A549 (cell line): Measurements from ENCODE around the gene GPRC5A. TPM values are rescaled to one million over a fixed set of nuclear protein-coding genes. Genes with fewer than 3 reads are reported as not detected.
A peak's percentile ranks its signal among the peaks of the same experiment; 100 is the strongest.

Experiments
- ATAC-seq, 2 experiments: fragments of 200-7000 bp in 1 of 2; fragments of >200 bp in 1 of 2; cut with Nextera tagmentation in 1 of 2; cut with Tn5 transposase in 1 of 2; 3 replicates each; pipeline versions ENCODE4 v1.8.0 to v1.9.1; 2018 to 2020; ENCODE audit warnings: mild to moderate bottlenecking in 1 of 2, moderate library complexity in 1 of 2
- CTCF ChIA-PET: fragments of 300-600 bp; sonication (Branson Sonifier 250); formaldehyde crosslinking; extraction: SDS; loops from one replicate; lab custom pipeline; 2021; ENCODE audit warnings: antibody characterized with exemption, inconsistent platforms; lab: Yijun Ruan, JAX
- POLR2A ChIA-PET: fragments of 350-600 bp; formaldehyde crosslinking; extraction: SDS; loops from one replicate; lab custom pipeline; 2021; ENCODE audit warnings: antibody characterized with exemption, inconsistent platforms; lab: Yijun Ruan, JAX
- DNase-seq, 2 experiments: peaks; one replicate each; pipeline versions ENCODE4 v3.0.0 to v3.0.0-alpha.2; 2011 to 2016; ENCODE audit warnings: low read depth in 1 of 2, low spot score in 1 of 2
- FAIRE-seq: peaks from 2 replicates; lab custom pipeline; 2011; peaks lifted over from hg19 to GRCh38; lab: Jason Lieb, UNC
- H3K27ac ChIP-seq, 2 experiments: fragments of >200 bp; sonication (Bioruptor Twin); formaldehyde crosslinking; 3 replicates each; pipeline ENCODE4 v1.5.1; 2016 to 2017
- H3K4me1 ChIP-seq: fragments of >200 bp; sonication (Bioruptor Twin); formaldehyde crosslinking; 3 replicates; pipeline ENCODE4 v1.6.1; 2016
- H3K4me2 ChIP-seq: fragments of >200 bp; sonication (Bioruptor Twin); formaldehyde crosslinking; 3 replicates; pipeline ENCODE4 v1.6.1; 2016
- H3K4me3 ChIP-seq: fragments of >200 bp; sonication (Bioruptor Twin); formaldehyde crosslinking; 3 replicates; pipeline ENCODE4 v1.5.1; 2016
- H3K9me3 ChIP-seq: fragments of >200 bp; sonication (Bioruptor Twin); formaldehyde crosslinking; 3 replicates; pipeline ENCODE4 v1.6.1; 2016
- BHLHE40 ChIP-seq: IDR thresholded peaks from 2 replicates; pipeline ENCODE4 v1.6.1; 2012; ENCODE audit warnings: low read depth, low read length, inconsistent platforms
- CHD2 ChIP-seq: fragments of 150-350 bp; IDR thresholded peaks from 2 replicates; pipeline ENCODE4 v1.6.1; 2014; ENCODE audit warnings: low read length; ENCODE audit not compliant: partially characterized antibody
- CHD4 ChIP-seq: fragments of 200-600 bp; sonication (generic); IDR thresholded peaks from 2 replicates; pipeline ENCODE4 v1.6.1; 2016; ENCODE audit warnings: antibody characterized with exemption, mild to moderate bottlenecking, borderline replicate concordance
- EHF ChIP-seq: fragments of 250-450 bp; sonication (Bioruptor Pico); IDR thresholded peaks from 2 replicates; pipeline ENCODE4 v1.5.0; 2020; ENCODE audit warnings: mild to moderate bottlenecking
- EHMT2 ChIP-seq: fragments of 200-600 bp; sonication (generic); IDR thresholded peaks from 2 replicates; pipeline ENCODE4 v1.6.1; 2016; ENCODE audit warnings: antibody characterized with exemption, low read depth, mild to moderate bottlenecking, moderate library complexity
- ESRRA ChIP-seq: fragments of 150-350 bp; IDR thresholded peaks from 2 replicates; pipeline ENCODE4 v1.6.1; 2014; ENCODE audit warnings: mild to moderate bottlenecking, low read length, borderline replicate concordance
- FOSB ChIP-seq: fragments of 250-450 bp; sonication (Bioruptor Pico); IDR thresholded peaks from 2 replicates; pipeline ENCODE4 v1.5.0; 2020; ENCODE audit warnings: mild to moderate bottlenecking, moderate library complexity
- GATA3 ChIP-seq: IDR thresholded peaks from 2 replicates; pipeline ENCODE4 v1.6.1; 2012; ENCODE audit warnings: borderline replicate concordance
- HMGXB4 ChIP-seq: fragments of 250-450 bp; sonication (Bioruptor Pico); IDR thresholded peaks from 2 replicates; pipeline ENCODE4 v1.5.0; 2021; ENCODE audit warnings: mild to moderate bottlenecking, moderate library complexity, borderline replicate concordance
- HOXA7 ChIP-seq: fragments of 250-450 bp; sonication (Bioruptor Pico); IDR thresholded peaks from 2 replicates; pipeline ENCODE4 v1.5.0; 2020; ENCODE audit warnings: mild to moderate bottlenecking, moderate library complexity
- HOXB13 ChIP-seq: fragments of 250-450 bp; sonication (Bioruptor Pico); IDR thresholded peaks from 2 replicates; pipeline ENCODE4 v1.5.0; 2020; ENCODE audit warnings: low read depth, mild to moderate bottlenecking, moderate library complexity
- JUN ChIP-seq, 2 experiments: fragments of >200 bp; sonication (Bioruptor Twin); formaldehyde crosslinking; IDR thresholded peaks; 2 replicates in 1 of 2; 3 replicates in 1 of 2; pipeline ENCODE4 v1.6.1; 2016 to 2017
- KDM5A ChIP-seq: fragments of 200-600 bp; sonication (generic); IDR thresholded peaks from 2 replicates; pipeline ENCODE4 v1.6.1; 2016; ENCODE audit warnings: antibody characterized with exemption, mild to moderate bottlenecking
- MAFK ChIP-seq: fragments of 450-650 bp; IDR thresholded peaks from 2 replicates; pipeline ENCODE4 v1.6.1; 2014; ENCODE audit not compliant: partially characterized antibody
- MAX ChIP-seq: IDR thresholded peaks from 2 replicates; pipeline ENCODE4 v1.6.1; 2012
- NPAS2 ChIP-seq: fragments of 250-450 bp; sonication (Bioruptor Pico); IDR thresholded peaks from 2 replicates; pipeline ENCODE4 v1.8.0; 2022; ENCODE audit warnings: mild to moderate bottlenecking, moderate library complexity, borderline replicate concordance
- PHF8 ChIP-seq: fragments of 200-600 bp; sonication (generic); IDR thresholded peaks from 2 replicates; pipeline ENCODE4 v1.6.1; 2016; ENCODE audit warnings: low read depth, mild to moderate bottlenecking, antibody characterized with exemption, moderate library complexity, borderline replicate concordance
- POLR2AphosphoS2 ChIP-seq: conservative IDR thresholded peaks from 2 replicates; pipeline ENCODE4 v1.6.1; 2012; ENCODE audit warnings: low read length, improper control_type of control experiment, inconsistent platforms
- SREBF2 ChIP-seq: fragments of 450-650 bp; IDR thresholded peaks from 2 replicates; pipeline ENCODE4 v1.6.1; 2014; ENCODE audit warnings: mild to moderate bottlenecking, moderate library complexity
- TP53 ChIP-seq: fragments of 250-450 bp; sonication (Bioruptor Pico); IDR thresholded peaks from 2 replicates; pipeline ENCODE4 v1.5.0; 2021; ENCODE audit warnings: mild to moderate bottlenecking, moderate library complexity
- ZC3H11A ChIP-seq: fragments of 450-650 bp; IDR thresholded peaks from 2 replicates; pipeline ENCODE4 v1.6.1; 2014; ENCODE audit warnings: antibody characterized with exemption, mild to moderate bottlenecking
- WGBS: methylation state at CpG from one replicate; pipeline ENCODE4 v1.1.6; 2017; ENCODE audit errors: missing lambda C conversion rate; 5-methylcytosine and 5-hydroxymethylcytosine counted together
- polyA plus RNA-seq, 4 experiments: library from polyadenylated mRNA; depleted of rRNA in 3 of 4; stranded (reverse); fragments of >200 nt; fragmentation: RNase III in 1 of 4; extraction: RNeasy Plus Mini Kit Qiagen cat#74134 plus additional on column Dnase treatment in 1 of 4; gene quantifications; 2 replicates in 3 of 4; 3 replicates in 1 of 4; pipeline ENCODE4 v1.2.3, GENCODE V29; 2011 to 2017
- TF ChIP-seq, protein P1 (sequence below): IDR thresholded peaks from 2 replicates; pipeline ENCODE4 v1.6.1; 2012; ENCODE audit warnings: low read depth, borderline replicate concordance
- TF ChIP-seq, protein P2 (sequence below): fragments of >200 bp; sonication (Bioruptor Twin); formaldehyde crosslinking; IDR thresholded peaks from 3 replicates; pipeline ENCODE4 v1.5.1; 2016

GPRC5A gene
- polyA plus RNA-seq, 2 of the 4 experiments (the other 2 are of a cell fraction) = 173 to 296 TPM

DNA sequence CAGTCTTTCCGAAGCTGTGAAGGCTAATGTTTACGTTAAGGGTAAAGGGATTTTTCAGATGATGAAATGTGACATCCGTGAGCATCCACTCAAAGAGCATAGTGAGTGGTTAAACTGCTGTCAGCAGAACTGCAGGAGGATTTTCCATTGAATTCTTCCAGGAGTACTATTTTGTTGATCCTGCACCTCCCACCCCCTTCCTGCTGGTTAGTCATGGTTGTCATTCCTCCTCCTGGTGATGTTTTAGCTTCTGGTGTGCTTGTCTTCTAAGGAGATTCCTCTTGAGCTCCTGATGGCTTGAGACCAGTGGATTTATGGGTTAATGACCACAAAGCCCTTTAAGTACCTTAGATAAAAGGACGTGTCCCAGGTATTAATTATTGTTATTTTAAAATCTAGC is 63.0 kb downstream of the GPRC5A start:
- POLR2A ChIA-PET = no interaction called here
- FAIRE-seq = no peak

GRCh38 chr12:12954878-12955625 is 63.7 kb downstream of the GPRC5A start:
- no peak for TF ChIP-seq KDM5A
- no peak for TF ChIP-seq GATA3
- no peak for TF ChIP-seq PHF8
- no peak for TF ChIP-seq BHLHE40
- TF ChIP-seq JUN (IDR thresholded peaks at IDR 0.05) = no peak
- TF ChIP-seq EHF (CRISPR knock-in tag) = no peak
- no peaks in the 10 kb centered on the region for H3K9me3 ChIP-seq
- no peak for FAIRE-seq
- 89% methylated on average over 6 of the region's 6 CpGs for WGBS
- H3K4me2 ChIP-seq = peak overlapping the region; percentile 58
- CTCF ChIA-PET = interaction anchor here (1.5 to 1.8 kb wide), 2 partner anchors 26 to 29 kb away, joined by 5 to 6 read pairs; no protein-coding TSS in a partner anchor
- peaks cover 16% of the 10 kb centered on the region for H3K4me1 ChIP-seq
- no peak overlapping the region for H3K4me3 ChIP-seq
- DNase-seq = peak in 1 of 2 experiments; percentile 40
- POLR2A ChIA-PET = no interaction called here
- peak; percentile 54 to 65 for ATAC-seq
- 0 out of 6 replicates have a peak overlapping the region, but pooled peaks of 1 of the 2 experiments have one; percentile 5 for H3K27ac ChIP-seq

More for the DNA sequence above, 63.0 kb downstream of the GPRC5A start:
- ATAC-seq (peak in 1 of 2 experiments; percentile 40; a peak in 3 of 6 replicates), DNase-seq (peak in 1 of 2 experiments; percentile 28)
- TF ChIP-seq SREBF2 = no peak
- no peak for TF ChIP-seq MAFK
- Histone ChIP-seq H3K27ac (no peak overlapping the region), H3K4me1 (peaks cover 16% of the 10 kb centered on the region), H3K4me2 (peak overlapping the region; percentile 58), H3K4me3 (no peak overlapping the region), H3K9me3 (no peaks in the 10 kb centered on the region)
- WGBS = 77% methylated on average over 4 of the region's 4 CpGs
- CTCF ChIA-PET = interaction anchor here (1.5 to 1.8 kb wide), 2 partner anchors 27 to 29 kb away, joined by 5 to 6 read pairs; no protein-coding TSS in a partner anchor

DNA sequence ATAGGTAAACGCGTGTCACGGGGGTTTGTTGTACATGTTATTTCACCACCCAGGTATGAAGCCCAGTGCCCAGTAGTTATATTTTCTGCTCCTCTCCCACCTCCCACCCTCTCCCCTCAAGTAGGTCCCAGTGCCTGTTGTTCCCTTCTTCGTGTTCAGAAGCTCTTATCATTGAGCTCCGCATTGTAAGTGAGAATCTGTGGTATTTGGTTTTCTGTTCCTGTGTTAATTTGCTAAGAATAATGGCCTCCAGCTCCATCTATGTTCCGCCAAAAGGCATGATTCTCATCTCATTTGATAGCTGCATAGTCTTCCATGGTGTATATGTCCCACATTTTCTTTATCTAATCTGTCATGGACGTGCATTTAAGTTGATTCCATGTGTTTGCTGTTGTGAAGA is 67.5 kb downstream of the GPRC5A start:
- Histone ChIP-seq H3K4me1 (peaks cover 16% of the 10 kb centered on the region), H3K27ac (no peak overlapping the region), H3K4me3 (no peak overlapping the region), H3K4me2 (no peak overlapping the region), H3K9me3 (no peaks in the 10 kb centered on the region)
- WGBS = 75% methylated on average over 7 of the region's 7 CpGs
- DNase-seq (no peak), FAIRE-seq (peak; percentile 39), ATAC-seq (no peak)
- POLR2A ChIA-PET = no interaction called here
- TF ChIP-seq SREBF2 (no peak), ZC3H11A (no peak), HOXB13 (CRISPR knock-in tag) (no peak), GATA3 (no peak), POLR2AphosphoS2 (no peak), FOSB (CRISPR knock-in tag) (no peak), MAFK (no peak), NPAS2 (no peak), KDM5A (no peak), TP53 (CRISPR knock-in tag) (no peak), CHD4 (no peak), CHD2 (no peak), ESRRA (no peak), EHMT2 (no peak), MAX (no peak), HOXA7 (CRISPR knock-in tag) (no peak), HMGXB4 (CRISPR knock-in tag) (no peak)
- TF ChIP-seq, protein P1, sequence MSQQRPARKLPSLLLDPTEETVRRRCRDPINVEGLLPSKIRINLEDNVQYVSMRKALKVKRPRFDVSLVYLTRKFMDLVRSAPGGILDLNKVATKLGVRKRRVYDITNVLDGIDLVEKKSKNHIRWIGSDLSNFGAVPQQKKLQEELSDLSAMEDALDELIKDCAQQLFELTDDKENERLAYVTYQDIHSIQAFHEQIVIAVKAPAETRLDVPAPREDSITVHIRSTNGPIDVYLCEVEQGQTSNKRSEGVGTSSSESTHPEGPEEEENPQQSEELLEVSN = no peak
- TF ChIP-seq, protein P2, sequence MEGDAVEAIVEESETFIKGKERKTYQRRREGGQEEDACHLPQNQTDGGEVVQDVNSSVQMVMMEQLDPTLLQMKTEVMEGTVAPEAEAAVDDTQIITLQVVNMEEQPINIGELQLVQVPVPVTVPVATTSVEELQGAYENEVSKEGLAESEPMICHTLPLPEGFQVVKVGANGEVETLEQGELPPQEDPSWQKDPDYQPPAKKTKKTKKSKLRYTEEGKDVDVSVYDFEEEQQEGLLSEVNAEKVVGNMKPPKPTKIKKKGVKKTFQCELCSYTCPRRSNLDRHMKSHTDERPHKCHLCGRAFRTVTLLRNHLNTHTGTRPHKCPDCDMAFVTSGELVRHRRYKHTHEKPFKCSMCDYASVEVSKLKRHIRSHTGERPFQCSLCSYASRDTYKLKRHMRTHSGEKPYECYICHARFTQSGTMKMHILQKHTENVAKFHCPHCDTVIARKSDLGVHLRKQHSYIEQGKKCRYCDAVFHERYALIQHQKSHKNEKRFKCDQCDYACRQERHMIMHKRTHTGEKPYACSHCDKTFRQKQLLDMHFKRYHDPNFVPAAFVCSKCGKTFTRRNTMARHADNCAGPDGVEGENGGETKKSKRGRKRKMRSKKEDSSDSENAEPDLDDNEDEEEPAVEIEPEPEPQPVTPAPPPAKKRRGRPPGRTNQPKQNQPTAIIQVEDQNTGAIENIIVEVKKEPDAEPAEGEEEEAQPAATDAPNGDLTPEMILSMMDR = no peak
- CTCF ChIA-PET = interaction anchor here (0.7 to 1.5 kb wide), 3 partner anchors 12 to 147 kb away, joined by 3 to 5 read pairs (median 3); no protein-coding TSS in a partner anchor
